ENCODE data around the gene CDC42BPB. TPM values are rescaled to one million over a fixed set of nuclear protein-coding genes. Genes with fewer than 3 reads are reported as not detected.

CDC42BPB gene
- total RNA-seq, 2 donors from 2014 or later = 68.0 to 83.4 TPM

DNA sequence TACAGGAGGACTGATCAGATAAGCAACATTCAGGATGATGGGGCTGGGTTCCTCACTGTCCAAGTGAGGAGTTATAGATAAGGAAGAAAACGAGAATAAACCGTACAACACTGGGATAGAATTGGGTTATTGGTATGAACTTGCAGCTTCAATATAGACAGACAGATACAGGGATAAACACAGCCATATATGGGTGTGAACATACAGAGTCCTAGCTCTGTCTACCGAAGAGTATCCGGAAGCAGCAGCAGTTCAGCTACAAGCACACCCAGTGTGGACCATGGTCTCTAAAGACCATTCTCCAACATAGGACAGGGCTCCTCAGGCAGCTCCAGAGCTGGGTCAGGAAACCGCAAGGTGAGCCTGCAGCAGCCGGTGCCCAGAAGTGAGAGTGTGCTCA, 40.8 kb downstream of the CDC42BPB start:
- H3K4me3 ChIP-seq = no peak overlapping the region
- peaks cover 0 to 34% of the 10 kb centered on the region in 2 donors for H3K4me1 ChIP-seq
- H3K27ac ChIP-seq = no peak overlapping the region
- TF ChIP-seq, protein P1, sequence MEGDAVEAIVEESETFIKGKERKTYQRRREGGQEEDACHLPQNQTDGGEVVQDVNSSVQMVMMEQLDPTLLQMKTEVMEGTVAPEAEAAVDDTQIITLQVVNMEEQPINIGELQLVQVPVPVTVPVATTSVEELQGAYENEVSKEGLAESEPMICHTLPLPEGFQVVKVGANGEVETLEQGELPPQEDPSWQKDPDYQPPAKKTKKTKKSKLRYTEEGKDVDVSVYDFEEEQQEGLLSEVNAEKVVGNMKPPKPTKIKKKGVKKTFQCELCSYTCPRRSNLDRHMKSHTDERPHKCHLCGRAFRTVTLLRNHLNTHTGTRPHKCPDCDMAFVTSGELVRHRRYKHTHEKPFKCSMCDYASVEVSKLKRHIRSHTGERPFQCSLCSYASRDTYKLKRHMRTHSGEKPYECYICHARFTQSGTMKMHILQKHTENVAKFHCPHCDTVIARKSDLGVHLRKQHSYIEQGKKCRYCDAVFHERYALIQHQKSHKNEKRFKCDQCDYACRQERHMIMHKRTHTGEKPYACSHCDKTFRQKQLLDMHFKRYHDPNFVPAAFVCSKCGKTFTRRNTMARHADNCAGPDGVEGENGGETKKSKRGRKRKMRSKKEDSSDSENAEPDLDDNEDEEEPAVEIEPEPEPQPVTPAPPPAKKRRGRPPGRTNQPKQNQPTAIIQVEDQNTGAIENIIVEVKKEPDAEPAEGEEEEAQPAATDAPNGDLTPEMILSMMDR (IDR thresholded peaks at IDR 0.05) = no peak
- no peak for DNase-seq (ENCODE audit: low spot score)
- no peaks in the 10 kb centered on the region for H3K9me3 ChIP-seq
- H3K27me3 ChIP-seq = no peaks in the 10 kb centered on the region
- H3K36me3 ChIP-seq = peaks cover under 1% of the 10 kb centered on the region

DNA sequence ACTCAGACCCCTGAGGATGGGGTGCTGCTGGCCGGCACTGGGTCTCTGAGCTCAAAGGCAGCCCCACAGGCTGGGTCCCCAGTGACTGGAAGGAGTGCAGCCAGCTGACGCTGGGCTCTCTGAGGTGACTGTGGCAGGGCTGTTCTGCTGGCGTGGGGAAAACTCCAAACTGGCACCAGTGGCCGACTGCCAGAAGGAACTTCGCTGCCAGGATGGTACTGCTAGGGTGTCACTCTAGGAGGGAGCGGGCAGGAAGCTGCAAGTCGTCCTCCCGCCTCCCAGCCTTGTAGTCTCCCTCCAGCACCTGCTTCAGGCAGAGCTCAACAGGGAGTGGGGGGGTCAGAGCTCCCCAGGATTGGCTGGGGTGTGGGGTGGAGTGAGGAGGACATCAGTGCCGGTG, 41.3 kb downstream of the CDC42BPB start:
- Histone ChIP-seq H3K9me3 (no peaks in the 10 kb centered on the region), H3K36me3 (peaks cover 6% of the 10 kb centered on the region), H3K4me3 (no peak overlapping the region), H3K27ac (no peak overlapping the region), H3K27me3 (no peaks in the 10 kb centered on the region), H3K4me1 (peaks cover 0 to 31% of the 10 kb centered on the region in 2 donors)
- DNase-seq (ENCODE audit: low spot score) = no peak
- TF ChIP-seq, protein P1 (IDR thresholded peaks at IDR 0.05) = no peak

DNA sequence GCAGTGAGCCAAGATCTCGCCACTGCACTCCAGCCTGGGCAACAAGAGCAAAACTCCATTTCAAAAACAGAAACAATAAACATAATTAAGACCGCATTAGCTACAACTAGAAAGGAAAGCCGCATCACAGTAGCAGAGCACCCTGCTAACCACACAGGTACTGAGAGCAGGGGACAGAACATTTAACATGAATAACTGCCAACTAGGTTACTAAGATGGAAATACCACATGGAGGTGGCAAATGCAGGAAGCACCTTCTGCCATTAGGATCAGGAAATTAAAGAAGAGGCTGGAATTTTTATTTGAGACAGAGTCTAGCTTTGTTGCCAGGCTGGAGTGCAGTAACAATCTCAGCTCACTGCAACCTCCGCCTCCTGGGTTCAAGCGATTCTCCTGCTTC, 41.9 kb downstream of the CDC42BPB start:
- H3K4me1 ChIP-seq = peaks cover 0 to 30% of the 10 kb centered on the region in 2 donors
- peaks cover 10% of the 10 kb centered on the region for H3K36me3 ChIP-seq
- no peaks in the 10 kb centered on the region for H3K27me3 ChIP-seq
- H3K9me3 ChIP-seq = no peaks in the 10 kb centered on the region
- TF ChIP-seq, protein P1 (IDR thresholded peaks at IDR 0.05) = no peak
- no peak for DNase-seq (ENCODE audit: low spot score)
- H3K27ac ChIP-seq = no peak overlapping the region
- H3K4me3 ChIP-seq = no peak overlapping the region

DNA sequence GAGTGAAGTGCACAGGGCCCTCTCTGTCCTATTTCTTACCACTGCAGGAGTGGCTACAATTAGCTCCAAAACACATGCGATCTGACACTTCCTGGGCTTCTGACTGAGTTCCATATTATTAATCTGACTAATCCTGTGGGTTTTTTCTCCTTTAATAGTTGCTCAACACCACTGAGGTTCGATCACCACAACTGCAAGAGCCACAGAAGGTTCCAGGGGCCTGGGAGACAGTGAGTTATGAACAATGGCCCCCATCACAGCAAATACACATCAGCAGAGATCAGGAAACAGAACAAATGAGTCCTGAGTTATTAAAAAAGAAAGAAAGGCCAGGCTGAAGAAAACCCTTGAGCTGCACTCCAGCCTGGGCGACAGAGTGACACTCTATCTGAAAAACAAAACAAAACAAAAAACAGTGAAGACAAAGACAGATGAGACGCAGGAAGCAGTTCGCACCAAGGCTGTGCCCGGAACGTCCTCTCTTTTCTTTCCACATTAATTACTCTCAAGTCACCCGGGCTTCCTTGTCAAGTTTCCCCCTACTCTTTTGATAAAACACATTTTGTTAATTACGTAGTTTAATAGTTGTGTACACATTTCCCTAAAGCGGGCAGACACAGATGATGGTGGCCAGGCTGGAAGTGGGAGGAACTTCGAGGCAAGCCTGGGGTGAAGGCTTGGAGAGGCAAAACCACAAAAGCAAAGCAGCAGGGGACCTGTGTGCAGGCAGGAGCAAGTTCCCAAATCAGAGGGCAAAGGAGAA, 42.7 kb downstream of the CDC42BPB start:
- Histone ChIP-seq H3K36me3 (peaks cover 17% of the 10 kb centered on the region), H3K27me3 (no peaks in the 10 kb centered on the region), H3K4me1 (peaks cover 0 to 25% of the 10 kb centered on the region in 2 donors), H3K9me3 (no peaks in the 10 kb centered on the region), H3K27ac (no peak overlapping the region), H3K4me3 (no peak overlapping the region)
- TF ChIP-seq, protein P1 (IDR thresholded peaks at IDR 0.05) = no peak
- DNase-seq (ENCODE audit: low spot score) = no peak

DNA sequence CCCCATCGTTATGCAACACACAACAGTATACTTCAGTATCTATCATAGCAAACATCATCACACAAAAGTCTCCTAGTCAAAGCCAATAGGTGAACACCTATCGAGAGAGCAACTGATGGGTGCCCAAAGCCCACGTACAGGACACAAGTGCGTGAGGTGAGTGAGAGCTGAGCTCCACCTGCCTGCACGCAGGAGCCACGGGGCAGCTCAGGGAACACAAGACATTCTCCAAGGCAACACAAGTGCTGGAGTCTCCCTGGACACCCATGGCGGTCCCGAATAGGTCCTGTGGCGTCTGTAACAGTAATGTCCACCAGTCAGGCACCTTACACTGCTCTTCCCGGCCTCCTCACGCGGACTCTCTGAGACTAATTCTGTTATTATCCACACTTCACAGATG, 44.3 kb downstream of the CDC42BPB start:
- no peaks in the 10 kb centered on the region for H3K9me3 ChIP-seq
- H3K27ac ChIP-seq = no peak overlapping the region
- H3K36me3 ChIP-seq = peaks cover 18% of the 10 kb centered on the region
- TF ChIP-seq, protein P1 (IDR thresholded peaks at IDR 0.05) = no peak
- no peak for DNase-seq (ENCODE audit: low spot score)
- H3K4me1 ChIP-seq = peaks cover 0 to 41% of the 10 kb centered on the region in 2 donors
- no peak overlapping the region for H3K4me3 ChIP-seq
- H3K27me3 ChIP-seq = no peaks in the 10 kb centered on the region

DNA sequence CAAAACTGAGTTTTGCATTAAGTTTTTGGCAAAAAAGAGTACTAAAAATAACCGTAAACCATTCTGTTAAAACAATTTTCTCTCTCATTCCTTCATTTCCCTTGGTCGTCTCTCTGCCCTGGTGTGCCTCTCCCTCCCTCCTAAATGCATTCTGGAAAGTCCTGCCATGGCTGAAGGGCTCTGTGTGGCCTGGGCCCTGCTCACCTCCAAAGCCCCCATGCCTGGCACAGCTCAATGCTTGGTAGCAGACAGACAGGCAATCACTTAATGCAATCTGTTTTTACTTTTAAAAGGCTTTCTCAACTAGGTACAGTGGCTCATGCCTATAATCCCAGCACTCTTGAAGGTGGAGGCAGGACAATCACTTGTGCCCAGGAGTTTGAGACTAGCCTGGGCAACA, 47.8 kb downstream of the CDC42BPB start:
- H3K4me3 ChIP-seq = no peak overlapping the region
- peaks cover 0 to 23% of the 10 kb centered on the region in 2 donors for H3K4me1 ChIP-seq
- no peaks in the 10 kb centered on the region for H3K9me3 ChIP-seq
- H3K36me3 ChIP-seq = peaks cover 18% of the 10 kb centered on the region
- no peaks in the 10 kb centered on the region for H3K27me3 ChIP-seq
- TF ChIP-seq, protein P1 (IDR thresholded peaks at IDR 0.05) = no peak
- no peak overlapping the region for H3K27ac ChIP-seq
- no peak for DNase-seq (ENCODE audit: low spot score)
